AG04449 (cell line): ENCODE results near the gene RABEP2.

Experiments
- CTCF ChIA-PET: fragments of 350-600 bp; formaldehyde crosslinking; extraction: SDS; loops from one replicate; lab custom pipeline; 2021; ENCODE audit warnings: antibody characterized with exemption; lab: Yijun Ruan, JAX
- POLR2A ChIA-PET: fragments of 400-600, 350-600 bp; formaldehyde crosslinking; extraction: SDS; loops from one replicate; lab custom pipeline; 2020; ENCODE audit warnings: antibody characterized with exemption, inconsistent platforms; lab: Yijun Ruan, JAX
- DNase-seq: peaks from one replicate; pipeline ENCODE4 v3.0.0-alpha.2; 2010; ENCODE audit warnings: low read depth, low spot score
- H3K4me3 ChIP-seq: 2 replicates; pipeline ENCODE4 v1.5.1; 2011; ENCODE audit warnings: low read depth, mild to moderate bottlenecking, control low read depth, low read length
- TF ChIP-seq, protein P1 (sequence below): IDR thresholded peaks from one replicate; pipeline ENCODE4 v1.5.1; 2011; ENCODE audit warnings: mild to moderate bottlenecking, moderate library complexity, low read length, control low read depth, inconsistent platforms; ENCODE audit not compliant: insufficient read depth; ENCODE audit errors: missing control alignments

Gene RABEP2

DNA sequence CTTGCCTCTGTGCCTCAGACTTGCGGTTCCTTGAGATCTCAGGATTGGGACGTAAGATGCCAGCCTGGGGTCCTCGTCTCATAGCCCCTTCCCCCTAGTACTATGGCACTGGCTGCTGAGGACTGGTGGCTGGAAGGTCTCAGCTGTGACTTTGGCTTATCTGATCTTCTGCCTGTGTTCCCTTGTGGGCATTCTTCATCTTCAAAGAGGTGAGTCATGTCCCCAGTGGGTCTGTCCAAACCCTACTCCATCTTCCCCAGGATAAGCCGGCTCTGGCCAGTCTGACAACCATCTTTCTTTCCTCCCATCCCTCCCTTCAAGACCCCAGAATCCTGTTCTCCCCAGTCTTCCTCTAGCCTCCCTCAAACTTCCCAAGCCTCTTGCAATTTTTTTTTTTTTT, 10.3 kb upstream of the RABEP2 start:
- POLR2A ChIA-PET, result no interaction called here
- DNase-seq, result no peak
- CTCF ChIA-PET, result interaction anchor here (1.3 to 5.7 kb wide), 2 partner anchors 9 to 14 kb away, joined by 3 to 48 read pairs; no protein-coding TSS in a partner anchor
- TF ChIP-seq, protein P1, sequence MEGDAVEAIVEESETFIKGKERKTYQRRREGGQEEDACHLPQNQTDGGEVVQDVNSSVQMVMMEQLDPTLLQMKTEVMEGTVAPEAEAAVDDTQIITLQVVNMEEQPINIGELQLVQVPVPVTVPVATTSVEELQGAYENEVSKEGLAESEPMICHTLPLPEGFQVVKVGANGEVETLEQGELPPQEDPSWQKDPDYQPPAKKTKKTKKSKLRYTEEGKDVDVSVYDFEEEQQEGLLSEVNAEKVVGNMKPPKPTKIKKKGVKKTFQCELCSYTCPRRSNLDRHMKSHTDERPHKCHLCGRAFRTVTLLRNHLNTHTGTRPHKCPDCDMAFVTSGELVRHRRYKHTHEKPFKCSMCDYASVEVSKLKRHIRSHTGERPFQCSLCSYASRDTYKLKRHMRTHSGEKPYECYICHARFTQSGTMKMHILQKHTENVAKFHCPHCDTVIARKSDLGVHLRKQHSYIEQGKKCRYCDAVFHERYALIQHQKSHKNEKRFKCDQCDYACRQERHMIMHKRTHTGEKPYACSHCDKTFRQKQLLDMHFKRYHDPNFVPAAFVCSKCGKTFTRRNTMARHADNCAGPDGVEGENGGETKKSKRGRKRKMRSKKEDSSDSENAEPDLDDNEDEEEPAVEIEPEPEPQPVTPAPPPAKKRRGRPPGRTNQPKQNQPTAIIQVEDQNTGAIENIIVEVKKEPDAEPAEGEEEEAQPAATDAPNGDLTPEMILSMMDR, result no peak
- no peak overlapping the region for H3K4me3 ChIP-seq

DNA sequence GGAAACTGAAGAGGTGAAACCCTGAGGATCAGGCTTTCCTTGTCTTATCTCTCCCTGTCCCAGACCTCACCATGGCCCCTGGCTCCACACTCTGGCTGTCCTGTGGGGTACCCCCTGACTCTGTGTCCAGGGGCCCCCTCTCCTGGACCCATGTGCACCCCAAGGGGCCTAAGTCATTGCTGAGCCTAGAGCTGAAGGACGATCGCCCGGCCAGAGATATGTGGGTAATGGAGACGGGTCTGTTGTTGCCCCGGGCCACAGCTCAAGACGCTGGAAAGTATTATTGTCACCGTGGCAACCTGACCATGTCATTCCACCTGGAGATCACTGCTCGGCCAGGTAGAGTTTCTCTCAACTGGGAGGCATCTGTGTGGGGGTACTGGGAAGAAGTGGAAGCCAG, 8.1 kb upstream of the RABEP2 start:
- TF ChIP-seq, protein P1, result no peak
- DNase-seq, result no peak
- H3K4me3 ChIP-seq, result no peak overlapping the region
- CTCF ChIA-PET, result interaction anchor here (1.1 to 5.7 kb wide), 2 partner anchors 8 to 11 kb away, joined by 5 to 48 read pairs; no protein-coding TSS in a partner anchor
- POLR2A ChIA-PET, result no interaction called here

DNA sequence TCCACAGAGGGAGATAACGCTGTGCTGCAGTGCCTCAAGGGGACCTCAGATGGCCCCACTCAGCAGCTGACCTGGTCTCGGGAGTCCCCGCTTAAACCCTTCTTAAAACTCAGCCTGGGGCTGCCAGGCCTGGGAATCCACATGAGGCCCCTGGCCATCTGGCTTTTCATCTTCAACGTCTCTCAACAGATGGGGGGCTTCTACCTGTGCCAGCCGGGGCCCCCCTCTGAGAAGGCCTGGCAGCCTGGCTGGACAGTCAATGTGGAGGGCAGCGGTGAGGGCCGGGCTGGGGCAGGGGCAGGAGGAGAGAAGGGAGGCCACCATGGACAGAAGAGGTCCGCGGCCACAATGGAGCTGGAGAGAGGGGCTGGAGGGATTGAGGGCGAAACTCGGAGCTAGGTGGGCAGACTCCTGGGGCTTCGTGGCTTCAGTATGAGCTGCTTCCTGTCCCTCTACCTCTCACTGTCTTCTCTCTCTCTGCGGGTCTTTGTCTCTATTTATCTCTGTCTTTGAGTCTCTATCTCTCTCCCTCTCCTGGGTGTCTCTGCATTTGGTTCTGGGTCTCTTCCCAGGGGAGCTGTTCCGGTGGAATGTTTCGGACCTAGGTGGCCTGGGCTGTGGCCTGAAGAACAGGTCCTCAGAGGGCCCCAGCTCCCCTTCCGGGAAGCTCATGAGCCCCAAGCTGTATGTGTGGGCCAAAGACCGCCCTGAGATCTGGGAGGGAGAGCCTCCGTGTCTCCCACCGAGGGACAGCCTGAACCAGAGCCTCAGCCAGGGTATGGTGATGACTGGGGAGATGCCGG, 7.5 kb upstream of the RABEP2 start:
- TF ChIP-seq, protein P1, result no peak
- CTCF ChIA-PET, result interaction anchor here (1.1 to 5.7 kb wide), 2 partner anchors 9 to 12 kb away, joined by 5 to 48 read pairs; no protein-coding TSS in a partner anchor
- no peak overlapping the region for H3K4me3 ChIP-seq
- POLR2A ChIA-PET, result no interaction called here
- no peak for DNase-seq

DNA sequence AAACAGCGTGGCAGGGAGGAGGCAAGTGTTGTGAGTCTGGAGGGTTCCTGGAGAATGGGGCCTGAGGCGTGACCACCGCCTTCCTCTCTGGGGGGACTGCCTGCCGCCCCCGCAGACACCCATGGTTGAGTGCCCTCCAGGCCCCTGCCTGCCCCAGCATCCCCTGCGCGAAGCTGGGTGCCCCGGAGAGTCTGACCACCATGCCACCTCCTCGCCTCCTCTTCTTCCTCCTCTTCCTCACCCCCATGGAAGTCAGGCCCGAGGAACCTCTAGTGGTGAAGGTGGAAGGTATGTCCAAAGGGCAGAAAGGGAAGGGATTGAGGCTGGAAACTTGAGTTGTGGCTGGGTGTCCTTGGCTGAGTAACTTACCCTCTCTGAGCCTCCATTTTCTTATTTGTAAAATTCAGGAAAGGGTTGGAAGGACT, 6.8 kb upstream of the RABEP2 start, which contains the start of gene CD19:
Gene CD19, plus strand, starts transcription at position 171 of the 425 bp plus-strand sequence. Its CDS starts 30 bp downstream, at position 201.
- TF ChIP-seq, protein P1, result no peak
- no peak within 1 kb of the TSS for H3K4me3 ChIP-seq
- POLR2A ChIA-PET, result no interaction called here
- no peak for DNase-seq
- CTCF ChIA-PET, result interaction anchor here (5.7 to 5.8 kb wide), 2 partner anchors 12 kb away, joined by 44 to 48 read pairs; no protein-coding TSS in a partner anchor

DNA sequence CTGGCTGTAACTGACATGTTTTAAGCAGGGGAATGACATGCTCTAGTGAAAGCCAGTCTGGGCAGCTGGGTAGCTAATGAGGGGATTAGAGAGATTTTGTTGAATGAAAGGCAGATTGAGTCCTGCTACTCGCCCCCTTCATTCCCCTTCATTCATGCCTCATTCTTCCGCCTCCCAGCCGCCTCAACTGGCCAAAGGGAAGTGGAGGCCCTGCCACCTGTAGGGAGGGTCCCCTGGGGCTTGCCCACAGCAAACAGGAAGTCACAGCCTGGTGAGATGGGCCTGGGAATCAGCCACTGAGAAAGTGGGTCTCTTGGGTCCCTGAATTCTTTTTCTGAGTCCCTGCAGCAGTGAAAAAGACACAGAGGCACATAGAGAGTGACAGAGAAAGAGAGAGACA, 5.6 kb upstream of the RABEP2 start:
- POLR2A ChIA-PET, result no interaction called here
- TF ChIP-seq, protein P1, result no peak
- CTCF ChIA-PET, result interaction anchor here (5.8 kb wide), 1 partner anchor 14 kb away, joined by 44 read pairs; no protein-coding TSS in a partner anchor
- DNase-seq, result no peak
- no peak overlapping the region for H3K4me3 ChIP-seq

DNA sequence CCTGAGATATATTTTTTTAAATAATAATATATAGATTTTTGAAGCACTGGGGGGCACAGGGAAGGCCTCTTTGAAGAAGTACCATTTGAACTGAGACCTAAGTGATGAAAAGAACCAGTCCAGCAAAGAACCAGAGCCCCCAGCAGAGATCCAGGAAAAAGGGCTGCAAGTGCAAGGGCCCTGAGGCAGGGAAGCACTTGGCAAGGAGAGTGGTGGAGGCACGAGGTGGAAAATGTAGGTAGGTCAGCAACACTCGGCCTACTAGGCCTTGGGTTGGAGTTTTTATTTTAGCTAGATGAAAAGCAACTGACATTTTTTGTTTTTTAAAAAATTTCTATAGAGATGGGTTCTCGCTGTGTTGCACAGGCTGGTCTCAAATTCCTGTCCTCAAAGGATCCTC, 5.2 kb upstream of the RABEP2 start:
- ChIA-PET POLR2A (no interaction called here), CTCF (interaction anchor here (5.8 kb wide), 1 partner anchor 14 kb away, joined by 44 read pairs; no protein-coding TSS in a partner anchor)
- H3K4me3 ChIP-seq, result no peak overlapping the region
- no peak for DNase-seq
- TF ChIP-seq, protein P1, result no peak
